NCI-H526 treated with DMSO at 0.1 percent for 48 hours (cell line): Measurements from ENCODE around the gene ALDH2.
"Not testable (repeated sequence)": the region's sequence is repeated elsewhere in the genome, so short reads cannot be mapped to it uniquely, and the experiment has no call there.

Experiments used
- DNase-seq: peaks from one replicate; lab custom pipeline; 2025; lab: John Stamatoyannopoulos, UW

The ALDH2 gene

DNA sequence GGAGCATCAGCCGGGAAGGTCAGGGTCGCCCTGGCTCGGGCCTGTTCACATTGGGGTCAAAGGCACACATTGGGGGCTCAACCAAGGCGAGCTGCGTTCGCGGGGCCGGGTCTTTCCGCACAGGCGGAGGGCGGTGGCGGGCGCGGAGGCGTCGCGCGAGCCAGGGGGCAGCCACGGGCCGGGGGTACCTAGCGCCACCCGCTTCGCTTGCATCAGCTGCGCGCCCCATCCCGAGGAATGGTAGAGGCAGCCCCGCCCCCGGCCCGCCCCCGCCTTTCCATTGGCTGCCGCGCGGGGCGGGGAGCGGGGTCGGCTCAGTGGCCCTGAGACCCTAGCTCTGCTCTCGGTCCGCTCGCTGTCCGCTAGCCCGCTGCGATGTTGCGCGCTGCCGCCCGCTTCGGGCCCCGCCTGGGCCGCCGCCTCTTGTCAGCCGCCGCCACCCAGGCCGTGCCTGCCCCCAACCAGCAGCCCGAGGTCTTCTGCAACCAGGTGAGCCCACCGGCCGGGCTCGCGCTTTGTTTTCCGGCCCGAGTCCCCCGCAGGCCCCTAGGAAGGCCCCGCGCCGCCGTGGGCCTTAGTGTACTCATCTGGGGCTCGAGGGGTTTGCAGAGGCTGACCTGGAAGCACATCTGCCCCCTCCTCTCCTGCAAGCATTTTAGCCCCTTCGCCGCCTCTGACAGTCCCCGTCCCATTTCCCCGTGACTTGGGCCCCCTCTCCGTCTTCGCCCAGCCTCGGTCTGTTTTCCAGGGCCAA lies at the start of gene ALDH2:
TSS of gene ALDH2 (plus strand) at position 326 of the 754 bp plus-strand sequence. CDS start at position 376, 50 bp downstream.
- peak; percentile 54 for DNase-seq

- DNase-seq, result not testable (repeated sequence)
Measured at GRCh38 chr12:111719316-111719715, 47.4 kb upstream of the ALDH2 start.

DNA sequence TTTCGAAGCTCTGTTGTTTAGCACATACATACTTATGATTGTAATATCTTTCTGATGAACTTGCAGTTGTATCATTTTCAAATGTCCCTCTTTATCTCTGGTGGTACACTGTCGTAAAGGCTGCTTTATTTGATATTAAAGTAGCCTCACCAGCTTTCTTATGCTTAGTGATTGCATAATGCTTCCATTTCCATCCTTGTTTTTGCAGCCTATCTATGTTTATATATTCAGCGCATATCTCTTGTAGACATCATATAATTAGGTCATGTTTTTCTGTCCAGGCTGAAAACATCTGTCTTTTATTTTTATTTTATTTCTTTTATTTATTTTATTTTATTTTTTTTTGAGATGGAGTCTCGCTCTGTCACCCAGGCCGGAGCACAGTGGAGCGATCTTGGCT lies 46.3 kb upstream of the ALDH2 start:
- no peak for DNase-seq

DNA sequence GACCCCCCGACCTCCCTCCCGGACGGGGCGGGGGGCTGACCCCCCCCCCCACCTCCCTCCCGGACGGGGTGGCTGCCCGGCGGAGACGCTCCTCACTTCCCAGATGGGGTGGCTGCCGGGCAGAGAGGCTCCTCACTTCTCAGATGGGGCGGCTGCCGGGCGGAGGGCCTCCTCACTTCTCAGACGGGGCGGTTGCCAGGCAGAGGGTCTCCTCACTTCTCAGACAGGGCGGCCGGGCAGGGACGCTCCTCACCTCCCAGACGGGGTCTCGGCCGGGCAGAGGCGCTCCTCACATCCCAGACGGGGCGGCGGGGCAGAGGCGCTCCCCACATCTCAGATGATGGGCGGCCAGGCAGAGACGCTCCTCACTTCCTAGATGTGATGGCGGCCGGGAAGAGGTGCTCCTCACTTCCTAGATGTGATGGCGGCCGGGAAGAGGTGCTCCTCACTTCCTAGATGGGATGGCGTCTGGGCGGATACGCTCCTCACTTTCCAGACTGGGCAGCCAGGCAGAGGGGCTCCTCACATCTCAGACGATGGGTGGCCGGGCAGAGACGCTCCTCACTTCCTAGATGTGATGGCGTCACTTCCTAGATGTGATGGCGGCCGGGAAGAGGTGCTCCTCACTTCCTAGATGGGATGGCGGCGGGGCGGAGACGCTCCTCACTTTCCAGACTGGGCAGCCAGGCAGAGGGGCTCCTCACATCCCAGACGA lies 42.9 kb upstream of the ALDH2 start:
- not testable (repeated sequence) for DNase-seq

GRCh38 chr12:111728795-111729194 lies 37.9 kb upstream of the ALDH2 start:
- DNase-seq, result no peak

GRCh38 chr12:111730420-111730819 lies 36.3 kb upstream of the ALDH2 start:
- no peak for DNase-seq

- DNase-seq, result no peak
Measured at GRCh38 chr12:111732786-111733185, 33.9 kb upstream of the ALDH2 start.

DNA sequence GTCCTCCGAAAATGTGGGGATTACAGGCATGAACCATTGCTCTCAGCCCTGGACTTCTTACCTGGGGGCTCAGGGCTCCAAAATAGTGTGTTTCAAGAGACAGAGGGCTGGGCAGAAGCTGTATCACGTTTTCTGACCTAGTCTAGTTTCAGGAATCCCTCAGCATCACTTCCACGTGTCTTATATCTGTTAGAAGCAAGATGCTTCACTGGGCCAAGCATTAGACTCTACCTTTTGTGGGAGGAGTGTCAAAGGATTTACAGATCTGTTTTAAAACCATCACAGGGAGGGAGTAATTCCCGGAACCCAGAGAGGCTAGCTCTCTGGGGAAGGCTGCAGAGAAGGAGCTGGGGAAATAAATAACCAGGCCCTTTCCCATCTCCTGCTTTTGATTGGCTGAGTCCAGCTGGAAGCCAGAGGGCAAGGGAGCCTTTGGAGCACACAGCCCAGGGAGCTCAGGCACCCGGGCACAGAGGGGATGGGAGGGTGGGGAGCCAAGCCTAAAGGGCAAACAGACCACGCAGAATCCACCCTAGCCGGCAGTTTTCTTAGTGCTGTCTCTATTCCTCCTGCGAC lies 33.3 kb upstream of the ALDH2 start:
- no peak for DNase-seq

DNA sequence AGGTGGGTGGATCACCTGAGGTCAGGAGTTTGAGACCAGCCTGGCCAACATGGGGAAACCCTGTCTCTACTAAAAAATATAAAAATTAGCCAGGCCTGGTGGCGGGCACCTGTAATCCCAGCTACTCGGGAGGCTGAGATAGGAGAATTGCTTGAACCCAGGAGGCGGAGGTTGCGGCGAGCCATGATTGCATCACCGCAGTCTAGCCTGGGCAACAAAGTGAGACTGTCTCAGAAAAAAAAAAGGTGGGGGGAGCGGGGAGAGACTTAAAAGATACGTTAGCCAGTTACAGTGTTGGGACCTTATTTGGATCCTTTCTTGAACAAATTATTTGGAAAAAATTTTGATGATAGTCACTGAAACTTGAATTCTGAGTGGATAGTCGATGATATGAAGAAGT lies 27.2 kb upstream of the ALDH2 start:
- not testable (repeated sequence) for DNase-seq

- no peak for DNase-seq
Measured at GRCh38 chr12:111741235-111741812, 25.4 kb upstream of the ALDH2 start.

GRCh38 chr12:111745211-111745610 lies 21.5 kb upstream of the ALDH2 start:
- DNase-seq, result peak; percentile 53

DNA sequence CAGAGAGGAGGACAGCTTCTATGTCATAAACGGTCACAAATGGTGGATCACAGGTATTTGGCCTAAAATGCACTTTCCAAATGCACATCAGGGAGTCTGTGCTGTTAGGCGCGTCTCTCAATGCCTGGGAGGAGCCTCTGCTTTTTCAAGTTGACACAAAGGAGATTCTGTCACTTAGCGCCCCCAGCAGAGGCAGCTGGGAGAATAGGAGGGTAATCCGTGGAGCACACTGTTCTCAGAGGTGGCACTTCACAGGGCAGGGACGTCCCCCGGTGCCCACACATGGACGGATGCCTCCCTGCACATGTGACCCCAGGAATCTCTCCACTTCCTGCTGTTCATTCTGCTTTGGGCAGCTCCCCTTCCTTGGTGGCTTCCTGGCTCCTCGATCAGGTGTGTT lies 19.4 kb upstream of the ALDH2 start:
- DNase-seq, result no peak

DNA sequence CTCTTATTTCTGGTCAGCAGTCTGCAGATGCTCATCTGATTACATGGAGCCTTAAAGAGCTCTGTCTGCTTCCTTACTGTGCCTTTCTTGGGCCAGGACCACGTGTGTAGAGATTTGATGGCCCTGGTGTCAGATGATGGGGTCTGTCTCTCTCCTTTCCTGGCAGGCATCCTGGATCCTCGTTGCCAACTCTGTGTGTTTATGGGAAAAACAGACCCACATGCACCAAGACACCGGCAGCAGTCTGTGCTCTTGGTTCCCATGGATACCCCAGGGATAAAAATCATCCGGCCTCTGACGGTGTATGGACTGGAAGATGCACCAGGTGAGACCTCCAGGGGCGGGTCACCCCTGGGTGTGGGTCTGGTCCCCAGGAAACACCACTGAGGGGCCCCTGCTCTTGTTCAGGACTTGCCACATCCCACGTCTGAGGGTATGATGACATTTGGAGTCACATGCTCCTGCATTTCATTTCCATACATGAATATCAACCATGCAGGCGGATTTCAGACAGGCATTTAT lies 18.5 kb upstream of the ALDH2 start:
- DNase-seq, result no peak

DNA sequence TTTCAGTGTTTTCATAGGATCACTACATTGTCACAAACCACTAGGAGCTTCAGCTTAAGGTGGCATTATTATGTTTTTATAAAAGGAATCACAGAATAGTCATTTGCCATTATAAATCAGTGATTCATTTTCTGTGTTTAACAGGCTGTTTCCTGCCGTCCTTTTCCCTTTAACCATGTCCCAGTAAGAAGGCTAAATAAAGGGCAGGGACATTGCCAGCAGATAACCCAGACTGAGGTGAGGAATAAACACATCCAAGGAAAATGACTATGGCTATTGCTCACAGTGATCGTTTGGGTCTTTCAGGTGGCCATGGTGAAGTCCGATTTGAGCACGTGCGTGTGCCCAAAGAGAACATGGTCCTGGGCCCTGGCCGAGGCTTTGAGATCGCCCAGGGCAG lies 17.9 kb upstream of the ALDH2 start:
- no peak for DNase-seq

DNA sequence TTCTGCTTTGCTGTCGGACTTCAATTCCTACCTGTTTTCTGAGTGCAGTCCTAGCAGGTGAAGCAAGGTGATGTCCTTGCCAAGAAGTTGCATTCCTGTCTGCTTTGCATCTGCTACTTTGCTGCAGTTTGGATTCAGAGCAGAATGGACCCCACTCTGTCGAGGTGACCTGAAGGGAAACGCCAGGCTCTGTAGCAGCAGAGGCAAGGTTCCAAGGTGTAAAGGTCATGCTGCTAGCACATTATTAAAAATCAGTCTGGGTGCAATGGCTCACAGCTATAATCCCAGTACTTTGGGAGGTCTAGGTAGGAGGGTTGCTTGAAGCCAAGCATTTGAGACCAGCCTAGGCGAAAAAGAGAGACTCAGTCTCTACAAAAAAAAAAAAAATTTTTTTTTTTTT lies 17.3 kb upstream of the ALDH2 start:
- no peak for DNase-seq

- no peak for DNase-seq
Measured at GRCh38 chr12:111753144-111753881, 13.4 kb upstream of the ALDH2 start.

GRCh38 chr12:111754671-111755070 lies 12.1 kb upstream of the ALDH2 start:
- no peak for DNase-seq

DNA sequence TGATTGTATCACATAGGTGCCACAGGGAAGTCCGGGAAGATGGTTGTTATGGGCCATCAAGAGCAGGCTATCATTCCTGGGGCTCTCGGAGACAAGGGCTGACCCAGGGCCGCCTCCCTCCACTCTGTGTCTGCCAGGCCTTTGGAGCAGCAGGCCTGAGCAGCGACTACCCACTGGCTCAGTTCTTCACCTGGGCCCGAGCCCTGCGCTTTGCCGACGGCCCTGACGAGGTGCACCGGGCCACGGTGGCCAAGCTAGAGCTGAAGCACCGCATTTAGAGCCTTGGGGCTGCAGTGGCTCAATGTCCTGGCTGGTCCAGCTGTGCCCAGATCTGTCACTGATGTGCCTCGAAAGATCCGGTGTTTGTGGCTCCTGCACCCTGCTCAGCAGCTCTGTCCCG lies 10.5 kb upstream of the ALDH2 start:
- no peak for DNase-seq

DNA sequence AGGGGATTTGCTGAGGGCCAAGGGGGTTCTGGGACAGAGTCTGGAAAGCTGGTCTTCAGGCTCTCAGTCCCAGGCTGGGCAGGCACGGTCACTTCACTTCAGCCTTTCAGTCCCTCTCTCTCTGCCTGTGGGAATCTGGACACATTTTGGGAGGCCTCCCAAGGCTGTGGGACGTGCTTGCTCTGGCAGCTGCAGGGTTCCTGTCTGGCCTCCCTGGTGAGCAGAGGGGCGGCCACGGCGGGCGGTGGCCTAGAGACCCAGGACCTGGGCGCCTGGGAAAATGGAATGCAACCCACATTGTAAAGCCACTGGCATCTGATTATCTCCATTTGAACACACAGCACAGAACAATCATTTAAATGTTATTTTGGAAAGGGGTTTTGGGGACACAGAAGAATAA lies 10.1 kb upstream of the ALDH2 start:
- no peak for DNase-seq

- no peak for DNase-seq
Measured at GRCh38 chr12:111757361-111758119, 9.2 kb upstream of the ALDH2 start.

DNA sequence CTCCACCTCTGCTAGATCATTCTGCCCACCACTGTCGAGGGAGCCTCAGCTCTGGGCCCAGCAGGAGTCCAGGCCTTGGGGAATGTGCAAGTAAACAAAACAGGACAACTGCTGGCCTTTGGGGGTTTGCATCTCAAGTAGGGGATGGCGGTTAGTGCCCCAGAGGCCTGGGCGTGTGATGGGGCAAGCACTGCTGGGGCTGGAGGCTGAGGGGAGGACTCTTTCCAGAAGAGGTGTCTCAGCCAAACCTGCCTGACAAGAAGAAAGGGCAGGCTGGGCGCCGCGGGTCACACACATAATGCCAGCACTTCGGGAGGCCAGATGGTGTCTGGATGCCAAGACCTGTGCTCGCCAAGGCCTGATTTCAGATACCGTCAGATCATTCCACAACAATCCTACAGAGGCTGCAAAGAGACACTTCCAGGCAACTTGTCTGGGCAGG lies 8.6 kb upstream of the ALDH2 start:
- DNase-seq, result no peak
